GM10248 (cell line): ENCODE data around the gene TRAPPC3.

Experiments used
- CTCF ChIA-PET: fragments of 300-600 bp; sonication (Branson Sonifier 250); formaldehyde crosslinking; extraction: SDS; loops from one replicate; lab custom pipeline; 2021; ENCODE audit warnings: antibody characterized with exemption; lab: Yijun Ruan, JAX
- POLR2A ChIA-PET: fragments of 350-650 bp; sonication (Branson Sonifier 250); formaldehyde crosslinking; extraction: SDS; loops from one replicate; lab custom pipeline; 2020; ENCODE audit warnings: antibody characterized with exemption; lab: Yijun Ruan, JAX
- DNase-seq: peaks from one replicate; pipeline ENCODE4 v3.0.0; 2012; ENCODE audit errors: extremely low spot score
- CTCF ChIP-seq: IDR thresholded peaks from 2 replicates; pipeline ENCODE4 v1.5.1; 2012; ENCODE audit warnings: mild to moderate bottlenecking, low read depth; ENCODE audit errors: extremely low read depth, missing control alignments, control extremely low read depth

Gene TRAPPC3

GRCh38 chr1:36112823-36113222 is 36.5 kb downstream of the TRAPPC3 start:
- ChIA-PET POLR2A (no interaction called here), CTCF (no interaction called here)
- no peak for TF ChIP-seq CTCF
- no peak for DNase-seq

DNA sequence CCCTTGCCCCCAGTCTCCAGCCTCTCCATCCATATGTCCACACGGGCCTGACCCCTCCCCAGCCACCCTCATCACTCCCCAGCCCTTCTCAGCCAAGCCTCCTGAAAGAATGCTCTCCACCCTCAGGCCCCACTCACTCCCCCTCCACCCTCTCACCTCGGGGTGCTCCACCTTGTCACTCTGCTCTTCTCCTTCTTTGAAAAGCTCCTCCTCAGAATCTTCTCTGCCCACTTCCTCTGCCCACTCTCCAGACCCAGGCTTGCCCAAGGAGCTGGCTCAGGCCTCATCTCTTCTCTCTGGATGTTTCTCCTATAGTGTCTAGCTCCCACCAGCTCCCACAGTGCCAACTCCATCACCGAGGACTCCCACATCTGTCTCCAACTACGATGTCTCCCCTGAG is 38.1 kb downstream of the TRAPPC3 start:
- TF ChIP-seq CTCF, result no peak
- ChIA-PET POLR2A (no interaction called here), CTCF (interaction anchor here (0.9 to 2.1 kb wide), 3 partner anchors 9 to 20 kb away, joined by 3 to 5 read pairs (median 5); no protein-coding TSS in a partner anchor)
- no peak for DNase-seq

- CTCF ChIA-PET, result interaction anchor here (1.0 to 2.1 kb wide), 4 partner anchors 10 to 176 kb away, joined by 4 to 5 read pairs (median 4); no protein-coding TSS in a partner anchor
- POLR2A ChIA-PET, result no interaction called here
- DNase-seq, result no peak
- no peak for TF ChIP-seq CTCF
Observed at GRCh38 chr1:36109041-36109679, 40.1 kb downstream of the TRAPPC3 start.

- ChIA-PET CTCF (no interaction called here), POLR2A (no interaction called here)
- no peak for DNase-seq
- no peak for TF ChIP-seq CTCF
Observed at GRCh38 chr1:36108314-36108713, 41.0 kb downstream of the TRAPPC3 start.

GRCh38 chr1:36107394-36107793 is 41.9 kb downstream of the TRAPPC3 start:
- no peak for TF ChIP-seq CTCF
- DNase-seq, result no peak
- ChIA-PET CTCF (interaction anchor here (1.2 to 19.1 kb wide), 4 partner anchors 21 to 81 kb away, joined by 3 to 226 read pairs (median 9); no protein-coding TSS in a partner anchor), POLR2A (interaction anchor here (0.6 kb wide), 1 partner anchor 20 kb away, joined by 3 read pairs; no protein-coding TSS in a partner anchor)

- no peak for TF ChIP-seq CTCF
- ChIA-PET POLR2A (no interaction called here), CTCF (interaction anchor here (1.2 to 19.1 kb wide), 5 partner anchors 20 to 180 kb away, joined by 3 to 226 read pairs (median 4); no protein-coding TSS in a partner anchor)
- no peak for DNase-seq
Observed at GRCh38 chr1:36106269-36106668, 43.0 kb downstream of the TRAPPC3 start.
